Neuronal stem cell (in vitro differentiated cells): ENCODE data around the gene PARD3.

Experiments used
- DNase-seq: peaks from one replicate; pipeline ENCODE4 v3.0.0-alpha.2; 2013; ENCODE audit warnings: low spot score
- H2AFZ ChIP-seq: one replicate; pipeline ENCODE4 v1.6.1; 2013; ENCODE audit warnings: mild to moderate bottlenecking, low read length, inconsistent platforms
- H2AK5ac ChIP-seq: 2 replicates; pipeline ENCODE4 v1.6.1; 2013; ENCODE audit warnings: low read depth, mild to moderate bottlenecking, inconsistent platforms, low read length, moderate library complexity, mixed read lengths
- H2BK120ac ChIP-seq: 2 replicates; pipeline ENCODE4 v1.6.1; 2013; ENCODE audit warnings: low read depth, mild to moderate bottlenecking, inconsistent platforms, low read length, moderate library complexity, mixed read lengths
- H2BK12ac ChIP-seq: one replicate; pipeline ENCODE4 v1.6.1; 2013; ENCODE audit warnings: low read length, inconsistent platforms
- H2BK15ac ChIP-seq: 2 replicates; pipeline ENCODE4 v1.6.1; 2013; ENCODE audit warnings: mild to moderate bottlenecking, low read length, inconsistent platforms, mixed read lengths
- H2BK5ac ChIP-seq: one replicate; pipeline ENCODE4 v1.6.1; 2013; ENCODE audit warnings: inconsistent platforms, mild to moderate bottlenecking, low read length, moderate library complexity
- H3K14ac ChIP-seq: one replicate; pipeline ENCODE4 v1.6.1; 2013; ENCODE audit warnings: low read length, inconsistent platforms
- H3K18ac ChIP-seq: 2 replicates; pipeline ENCODE4 v1.6.1; 2013; ENCODE audit warnings: low read length, inconsistent platforms
- H3K23ac ChIP-seq: 2 replicates; pipeline ENCODE4 v1.6.1; 2013; ENCODE audit warnings: low read depth, mild to moderate bottlenecking, mixed read lengths, low read length, inconsistent platforms; ENCODE audit not compliant: poor library complexity
- H3K27ac ChIP-seq: replicated peaks from 3 replicates; pipeline ENCODE4 v1.5.1; 2013; ENCODE audit warnings: low read length, inconsistent platforms
- H3K27me3 ChIP-seq, 3 experiments: 2 replicates each; pipeline ENCODE4 v1.6.1; 2013; ENCODE audit warnings: low read length in 3 of 3, mild to moderate bottlenecking in 2 of 3, inconsistent platforms in 1 of 3, low read depth in 1 of 3, mixed read lengths in 1 of 3, moderate library complexity in 1 of 3; ENCODE audit not compliant: control insufficient read depth in 3 of 3, insufficient read depth in 3 of 3
- H3K36me3 ChIP-seq, 2 donors: replicated peaks in 1 of 2; 2 replicates each; pipeline ENCODE4 v1.6.1; 2013; ENCODE audit warnings: low read length in 2 of 2; ENCODE audit not compliant: control insufficient read depth in 2 of 2, insufficient read depth in 2 of 2
- H3K4ac ChIP-seq: 2 replicates; pipeline ENCODE4 v1.6.1; 2013; ENCODE audit warnings: inconsistent platforms, mild to moderate bottlenecking, low read length, moderate library complexity
- H3K4me1 ChIP-seq, 2 donors: 1 replicate in 1 of 2; 2 replicates in 1 of 2; pipeline ENCODE4 v1.6.1; 2013; ENCODE audit warnings: low read length in 2 of 2, low read depth in 1 of 2; ENCODE audit not compliant: control insufficient read depth in 2 of 2, insufficient read depth in 1 of 2
- H3K4me2 ChIP-seq: one replicate; pipeline ENCODE4 v1.6.1; 2013; ENCODE audit warnings: mild to moderate bottlenecking, low read length, inconsistent platforms; ENCODE audit not compliant: insufficient read depth, poor library complexity, severe bottlenecking
- H3K4me3 ChIP-seq, 2 donors: 2 replicates each; pipeline ENCODE4 v1.5.1; 2013; ENCODE audit warnings: low read length in 2 of 2, mild to moderate bottlenecking in 2 of 2, inconsistent platforms in 1 of 2, moderate library complexity in 1 of 2
- H3K79me1 ChIP-seq: one replicate; pipeline ENCODE4 v1.6.1; 2013; ENCODE audit warnings: low read depth, mild to moderate bottlenecking, inconsistent platforms, low read length, moderate library complexity
- H3K9ac ChIP-seq: one replicate; pipeline ENCODE4 v1.6.1; 2013; ENCODE audit warnings: mild to moderate bottlenecking, low read depth, low read length, inconsistent platforms; ENCODE audit not compliant: poor library complexity
- H3K9me3 ChIP-seq, 2 donors: replicated peaks in 1 of 2; 2 replicates each; pipeline versions ENCODE3 to v1.6.1; 2013; ENCODE audit warnings: low read length in 2 of 2, mild to moderate bottlenecking in 2 of 2, inconsistent platforms in 1 of 2, low read depth in 1 of 2, mixed read lengths in 1 of 2, moderate library complexity in 1 of 2; ENCODE audit not compliant: control insufficient read depth in 2 of 2, insufficient read depth in 1 of 2
- H4K8ac ChIP-seq: one replicate; pipeline ENCODE4 v1.6.1; 2013; ENCODE audit warnings: low read depth, mild to moderate bottlenecking, inconsistent platforms, low read length, moderate library complexity
- H4K91ac ChIP-seq: one replicate; pipeline ENCODE4 v1.6.1; 2013; ENCODE audit warnings: low read length, low read depth, mild to moderate bottlenecking, inconsistent platforms; ENCODE audit not compliant: poor library complexity
- WGBS, 2 donors: extraction: QIAGEN DNeasy Blood & Tissue Kit; methylation state at CpG; one replicate each; pipeline ENCODE4 v1.1.7; 2013; ENCODE audit warnings: missing lambda C conversion rate in 2 of 2, mixed read lengths in 1 of 2; ENCODE audit not compliant: insufficient read length in 2 of 2, insufficient replicate concordance in 1 of 2; ENCODE audit errors: extremely low coverage in 2 of 2; 5-methylcytosine and 5-hydroxymethylcytosine counted together

Gene PARD3

DNA sequence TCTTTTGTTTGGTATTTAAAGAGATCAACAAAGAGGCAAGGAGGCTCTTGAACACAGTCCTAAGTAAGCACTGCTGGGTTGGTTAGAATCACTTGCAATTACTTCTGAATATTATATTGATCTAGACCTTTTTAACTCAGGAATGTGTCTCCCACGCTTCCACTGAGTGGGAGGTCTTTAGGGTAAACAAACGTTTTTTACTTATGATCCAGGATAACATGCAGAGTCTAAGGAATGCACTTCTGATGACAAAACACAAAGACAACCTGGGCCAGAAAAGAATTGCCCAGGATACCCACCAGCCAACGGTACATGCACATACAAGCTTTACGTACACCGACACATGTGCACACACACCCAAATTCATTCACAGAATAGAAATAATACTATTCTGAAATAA, 626.9 kb downstream of the PARD3 start:
- Histone ChIP-seq H3K27ac (no peak overlapping the region), H3K4me1 (peaks cover 27 to 30% of the 10 kb centered on the region in 2 donors), H3K23ac (no peak overlapping the region)

GRCh38 chr10:34187201-34187600, 627.9 kb downstream of the PARD3 start:
- Histone ChIP-seq H3K27ac (peak overlapping the region; percentile 41), H3K4ac (no peak overlapping the region)
- no peak for DNase-seq

More for the DNA sequence above, 626.9 kb downstream of the PARD3 start:
- H3K4me3 ChIP-seq, result no peak overlapping the region
- no peak overlapping the region for H3K4ac ChIP-seq
- H2BK120ac ChIP-seq, result no peak overlapping the region
- no peak overlapping the region for H2BK5ac ChIP-seq
- no peak overlapping the region for H4K8ac ChIP-seq
- H3K9ac ChIP-seq, result no peak overlapping the region
- H3K14ac ChIP-seq, result no peak overlapping the region
- H3K36me3 ChIP-seq, result no peaks in the 10 kb centered on the region
- no peak overlapping the region for H4K91ac ChIP-seq
- no peak overlapping the region for H3K4me2 ChIP-seq
- DNase-seq, result no peak
- no peaks in the 10 kb centered on the region for H3K27me3 ChIP-seq
- H2AFZ ChIP-seq, result no peak overlapping the region
- H2AK5ac ChIP-seq, result no peak overlapping the region
- H2BK12ac ChIP-seq, result no peak overlapping the region
- no peak overlapping the region for H3K18ac ChIP-seq
- no peaks in the 10 kb centered on the region for H3K9me3 ChIP-seq
- WGBS, 2 donors, result no CpG with 5 or more reads among the region's 5 CpGs
- no peaks in the 10 kb centered on the region for H3K79me1 ChIP-seq
- H2BK15ac ChIP-seq, result no peak overlapping the region

DNA sequence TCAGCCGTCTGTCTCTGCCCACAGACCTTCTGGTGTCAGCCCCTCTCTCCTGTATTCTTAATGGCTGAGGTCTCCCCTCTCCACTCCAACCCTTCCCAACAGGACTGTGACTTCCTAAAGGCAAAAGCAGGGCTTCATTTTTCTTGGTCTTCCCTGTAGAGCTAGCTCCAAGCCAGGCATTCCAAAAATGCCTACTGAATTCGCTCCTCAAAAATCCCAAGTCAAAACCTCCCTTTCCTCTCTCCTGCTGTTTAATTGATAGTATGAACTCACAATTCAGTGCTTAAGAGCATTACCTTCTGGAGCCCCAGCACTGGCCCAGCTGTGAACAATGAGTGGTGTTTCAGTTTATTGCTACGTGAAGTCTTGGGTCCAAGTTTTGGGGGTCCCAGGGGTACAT, 628.4 kb downstream of the PARD3 start:
- peak overlapping the region; percentile 24 for H3K9ac ChIP-seq
- no peaks in the 10 kb centered on the region for H3K9me3 ChIP-seq
- H3K36me3 ChIP-seq, result no peaks in the 10 kb centered on the region
- no peak overlapping the region for H4K8ac ChIP-seq
- H3K4me1 ChIP-seq, result peaks cover 28 to 33% of the 10 kb centered on the region in 2 donors
- no peaks in the 10 kb centered on the region for H3K27me3 ChIP-seq
- H2BK15ac ChIP-seq, result no peak overlapping the region
- no peaks in the 10 kb centered on the region for H3K79me1 ChIP-seq
- no peak overlapping the region for H3K23ac ChIP-seq
- H2BK5ac ChIP-seq, result no peak overlapping the region
- no peak for DNase-seq
- WGBS, 2 donors, result no CpG with 5 or more reads among the region's 3 CpGs
- no peak overlapping the region for H3K4me3 ChIP-seq
- no peak overlapping the region for H2AFZ ChIP-seq
- no peak overlapping the region for H3K4me2 ChIP-seq
- peak overlapping the region; percentile 81 for H3K18ac ChIP-seq
- H4K91ac ChIP-seq, result no peak overlapping the region
- peak overlapping the region; percentile 3 for H2AK5ac ChIP-seq
- no peak overlapping the region for H3K4ac ChIP-seq
- no peak overlapping the region for H2BK120ac ChIP-seq
- peak overlapping the region; percentile 41 for H3K27ac ChIP-seq
- peak overlapping the region; percentile 25 for H3K14ac ChIP-seq
- H2BK12ac ChIP-seq, result no peak overlapping the region

More at GRCh38 chr10:34187201-34187600, 627.9 kb downstream of the PARD3 start:
- no peaks in the 10 kb centered on the region for H3K36me3 ChIP-seq
- no peaks in the 10 kb centered on the region for H3K9me3 ChIP-seq
- H3K4me2 ChIP-seq, result no peak overlapping the region
- H3K9ac ChIP-seq, result no peak overlapping the region
- H2BK5ac ChIP-seq, result no peak overlapping the region
- H2AK5ac ChIP-seq, result no peak overlapping the region
- H3K27me3 ChIP-seq, result no peaks in the 10 kb centered on the region
- no peak overlapping the region for H2AFZ ChIP-seq
- H2BK12ac ChIP-seq, result no peak overlapping the region
- no peak overlapping the region for H3K18ac ChIP-seq
- H2BK120ac ChIP-seq, result no peak overlapping the region
- no peaks in the 10 kb centered on the region for H3K79me1 ChIP-seq
- no peak overlapping the region for H4K8ac ChIP-seq
- no CpG with 5 or more reads among the region's 1 CpG for WGBS, 2 donors
- H3K4me1 ChIP-seq, result peaks cover 28 to 29% of the 10 kb centered on the region in 2 donors
- no peak overlapping the region for H3K14ac ChIP-seq
- no peak overlapping the region for H2BK15ac ChIP-seq
- H4K91ac ChIP-seq, result no peak overlapping the region
- no peak overlapping the region for H3K23ac ChIP-seq
- no peak overlapping the region for H3K4me3 ChIP-seq

GRCh38 chr10:34185998-34186397, 629.1 kb downstream of the PARD3 start:
- peaks cover 26 to 39% of the 10 kb centered on the region in 2 donors for H3K4me1 ChIP-seq
- no peaks in the 10 kb centered on the region for H3K36me3 ChIP-seq

More at GRCh38 chr10:34185998-34186397, 629.1 kb downstream of the PARD3 start:
- H2BK15ac ChIP-seq, result no peak overlapping the region
- no peak overlapping the region for H4K8ac ChIP-seq
- no peaks in the 10 kb centered on the region for H3K79me1 ChIP-seq
- no peak overlapping the region for H2BK120ac ChIP-seq
- H2AK5ac ChIP-seq, result no peak overlapping the region
- no peaks in the 10 kb centered on the region for H3K27me3 ChIP-seq
- no peak overlapping the region for H3K27ac ChIP-seq
- H3K4ac ChIP-seq, result no peak overlapping the region
- DNase-seq, result no peak
- H3K23ac ChIP-seq, result no peak overlapping the region
- H3K9me3 ChIP-seq, result no peaks in the 10 kb centered on the region
- peak overlapping the region; percentile 73 for H3K18ac ChIP-seq
- no peak overlapping the region for H3K4me3 ChIP-seq
- H3K9ac ChIP-seq, result no peak overlapping the region
- H3K14ac ChIP-seq, result no peak overlapping the region
- H2BK12ac ChIP-seq, result no peak overlapping the region
- no peak overlapping the region for H3K4me2 ChIP-seq
- no CpG with 5 or more reads among the region's 7 CpGs for WGBS, 2 donors
- no peak overlapping the region for H2AFZ ChIP-seq
- no peak overlapping the region for H2BK5ac ChIP-seq
- peak overlapping the region; percentile 68 for H4K91ac ChIP-seq
